CD4-positive, alpha-beta T cell (primary cell): ENCODE measurements around the gene VAMP8. TPM values are rescaled to one million over a fixed set of nuclear protein-coding genes. Genes with fewer than 3 reads are reported as not detected.

Experiments
- ATAC-seq: fragments of 200-7000 bp; cut with Tn5 transposase; one replicate; pipeline ENCODE4 v1.10.0; 2022; ENCODE audit warnings: mild to moderate bottlenecking; ENCODE audit not compliant: poor library complexity
- CTCF ChIA-PET: fragments of 350-600 bp; sonication (Branson Sonifier 250); formaldehyde crosslinking; loops from one replicate; lab custom pipeline; 2021; ENCODE audit warnings: antibody characterized with exemption, inconsistent platforms; lab: Charles Lee
- POLR2A ChIA-PET: fragments of 350-600 bp; sonication (Branson Sonifier 250); formaldehyde crosslinking; loops from one replicate; lab custom pipeline; 2021; ENCODE audit warnings: antibody characterized with exemption, inconsistent platforms; lab: Charles Lee
- DNase-seq, 14 experiments: peaks; one replicate each; pipeline ENCODE4 v3.0.0-alpha.2; 2013 to 2020; ENCODE audit warnings: mixed read lengths in 2 of 14
- H3K27ac ChIP-seq, 2 donors: one replicate each; pipeline versions ENCODE4 v1.5.1 to v1.7.0; 2013; ENCODE audit warnings: low read length in 2 of 2, low read depth in 1 of 2, mild to moderate bottlenecking in 1 of 2
- H3K27me3 ChIP-seq, 2 experiments: 1 replicate in 1 of 2; 2 replicates in 1 of 2; pipeline versions ENCODE4 v1.6.1 to v1.7.0; 2013; ENCODE audit warnings: low read length in 2 of 2, control low read depth in 1 of 2, mild to moderate bottlenecking in 1 of 2, moderate library complexity in 1 of 2; ENCODE audit not compliant: insufficient read depth in 2 of 2, control insufficient read depth in 1 of 2
- H3K36me3 ChIP-seq: one replicate; pipeline ENCODE4 v1.6.1; 2013; ENCODE audit warnings: low read length, control low read depth; ENCODE audit not compliant: insufficient read depth
- H3K4me1 ChIP-seq: one replicate; pipeline ENCODE4 v1.6.1; 2013; ENCODE audit warnings: low read length, control low read depth; ENCODE audit not compliant: insufficient read depth
- H3K4me3 ChIP-seq: one replicate; pipeline ENCODE4 v1.5.1; 2013; ENCODE audit warnings: mild to moderate bottlenecking, low read length, moderate library complexity
- H3K9me3 ChIP-seq, 2 experiments: 1 replicate in 1 of 2; 2 replicates in 1 of 2; pipeline versions ENCODE4 v1.6.1 to v1.7.0; 2013; ENCODE audit warnings: low read length in 2 of 2, mild to moderate bottlenecking in 2 of 2, control low read depth in 1 of 2, moderate library complexity in 1 of 2; ENCODE audit not compliant: control insufficient read depth in 1 of 2, insufficient read depth in 1 of 2
- H3K27ac Mint-ChIP-seq: one replicate; pipeline ENCODE4 v1.8.0; 2020; ENCODE audit warnings: mixed read lengths
- H3K27me3 Mint-ChIP-seq: one replicate; pipeline ENCODE4 v1.8.0; 2021; ENCODE audit warnings: mixed read lengths
- H3K36me3 Mint-ChIP-seq: one replicate; pipeline ENCODE4 v1.8.0; 2021; ENCODE audit warnings: low read depth, mixed read lengths
- H3K4me1 Mint-ChIP-seq: one replicate; pipeline ENCODE4 v1.8.0; 2021; ENCODE audit warnings: low read depth, mixed read lengths
- H3K4me3 Mint-ChIP-seq: one replicate; pipeline ENCODE4 v1.8.0; 2020; ENCODE audit warnings: mild to moderate bottlenecking, mixed read lengths
- H3K9me3 Mint-ChIP-seq: one replicate; pipeline ENCODE4 v1.8.0; 2020; ENCODE audit warnings: mixed read lengths
- intact Hi-C, 2 experiments: fragments of 100-400 bp; cut with DNase I in 1 of 2; cut with micrococcal nuclease in 1 of 2; formaldehyde crosslinking; loops; one replicate each; pipeline versions ENCODE4 v1.15.1 to v1.9.0; 2023 to 2025; cut with DNase I, micrococcal nuclease
- total RNA-seq, 174 experiments: library from RNA in 2 of 174; stranded (reverse) in 2 of 174; gene quantifications; one replicate each; pipeline ENCODE4 v1.2.3 and lab custom pipeline; 2021 to 2026
- TF ChIP-seq, protein P1 (sequence below): fragments of 200-600 bp; IDR thresholded peaks from one replicate; pipeline ENCODE4 v1.8.0; 2022; ENCODE audit warnings: antibody characterized with exemption, mild to moderate bottlenecking

VAMP8 gene
- total RNA-seq, 2 experiments from 2014 or later = 32.3 to 37.3 TPM

DNA sequence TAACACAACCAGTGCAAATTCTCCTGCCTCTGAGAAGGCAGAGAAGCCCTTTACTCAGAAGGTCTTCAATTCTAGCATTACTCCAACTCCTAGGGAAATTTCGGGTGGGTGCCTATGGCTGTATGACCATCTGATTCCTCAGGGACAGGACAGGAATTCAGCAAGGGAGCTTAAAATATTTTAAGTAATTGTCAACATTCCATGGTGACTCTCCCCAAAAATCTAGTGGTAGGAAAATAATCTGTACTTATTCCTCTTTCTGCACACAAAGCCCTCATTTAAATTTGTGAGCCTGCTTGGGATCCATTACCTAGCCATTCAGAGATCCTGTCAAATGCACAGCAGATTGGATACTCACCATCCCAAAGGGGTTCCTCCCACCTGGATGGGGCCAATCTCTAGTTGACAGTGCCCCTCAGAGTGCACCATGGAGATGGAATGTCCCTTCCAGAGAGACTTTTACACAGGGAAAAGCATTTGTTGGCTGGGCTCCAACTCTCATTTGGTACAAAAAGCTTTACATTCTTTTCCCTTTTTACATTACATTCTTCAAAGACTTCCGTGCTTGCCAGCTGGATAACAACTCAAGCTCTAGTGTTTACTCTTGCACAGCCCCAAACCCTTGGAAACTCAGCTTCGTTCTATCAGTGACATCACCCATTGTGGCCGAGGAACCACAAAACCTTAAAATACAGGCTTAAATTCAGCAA lies 28.2 kb downstream of the VAMP8 start:
- Mint-ChIP-seq H3K4me1 (peaks cover 53% of the 10 kb centered on the region), H3K36me3 (peaks cover 53% of the 10 kb centered on the region), H3K27ac (peak overlapping the region; percentile 51), H3K9me3 (no peaks in the 10 kb centered on the region), H3K27me3 (no peaks in the 10 kb centered on the region), H3K4me3 (peak overlapping the region; percentile 20)
- Histone ChIP-seq H3K4me1 (peaks cover 52% of the 10 kb centered on the region), H3K36me3 (peaks cover 38% of the 10 kb centered on the region), H3K4me3 (no peak overlapping the region), H3K27ac (no peak overlapping the region), H3K27me3 (no peaks in the 10 kb centered on the region), H3K9me3 (no peaks in the 10 kb centered on the region)
- ATAC-seq = no peak
- intact Hi-C loops = no loop called here
- TF ChIP-seq, protein P1, sequence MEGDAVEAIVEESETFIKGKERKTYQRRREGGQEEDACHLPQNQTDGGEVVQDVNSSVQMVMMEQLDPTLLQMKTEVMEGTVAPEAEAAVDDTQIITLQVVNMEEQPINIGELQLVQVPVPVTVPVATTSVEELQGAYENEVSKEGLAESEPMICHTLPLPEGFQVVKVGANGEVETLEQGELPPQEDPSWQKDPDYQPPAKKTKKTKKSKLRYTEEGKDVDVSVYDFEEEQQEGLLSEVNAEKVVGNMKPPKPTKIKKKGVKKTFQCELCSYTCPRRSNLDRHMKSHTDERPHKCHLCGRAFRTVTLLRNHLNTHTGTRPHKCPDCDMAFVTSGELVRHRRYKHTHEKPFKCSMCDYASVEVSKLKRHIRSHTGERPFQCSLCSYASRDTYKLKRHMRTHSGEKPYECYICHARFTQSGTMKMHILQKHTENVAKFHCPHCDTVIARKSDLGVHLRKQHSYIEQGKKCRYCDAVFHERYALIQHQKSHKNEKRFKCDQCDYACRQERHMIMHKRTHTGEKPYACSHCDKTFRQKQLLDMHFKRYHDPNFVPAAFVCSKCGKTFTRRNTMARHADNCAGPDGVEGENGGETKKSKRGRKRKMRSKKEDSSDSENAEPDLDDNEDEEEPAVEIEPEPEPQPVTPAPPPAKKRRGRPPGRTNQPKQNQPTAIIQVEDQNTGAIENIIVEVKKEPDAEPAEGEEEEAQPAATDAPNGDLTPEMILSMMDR = no peak
- POLR2A ChIA-PET = interaction anchor here (1.0 to 1.9 kb wide), 4 partner anchors 10 to 67 kb away, joined by 4 to 13 read pairs (median 8); partner anchors contain the start of genes MAT2A, RNF181, USP39 and VAMP5
- CTCF ChIA-PET = interaction anchor here (0.9 to 1.5 kb wide), 3 partner anchors 25 to 49 kb away, joined by 3 to 4 read pairs (median 4); no protein-coding TSS in a partner anchor
- DNase-seq = no peak

DNA sequence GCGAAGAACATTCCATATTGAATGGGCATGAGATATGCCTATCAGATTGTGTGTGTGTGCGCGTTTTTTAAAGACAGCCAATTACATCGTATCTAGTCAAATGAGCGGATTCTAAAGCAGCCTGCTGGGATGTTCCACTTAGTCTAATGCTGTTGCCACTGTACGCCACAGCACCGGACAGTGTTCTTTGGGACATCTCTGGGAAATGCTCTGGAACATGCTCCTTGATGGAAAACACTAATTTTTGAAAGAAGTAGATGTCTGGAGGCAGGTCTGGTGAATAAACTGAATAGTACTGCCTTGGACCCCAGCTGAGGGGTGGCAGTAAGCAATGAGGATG lies 28.7 kb downstream of the VAMP8 start:
- H3K4me3 Mint-ChIP-seq = peak overlapping the region; percentile 20

DNA sequence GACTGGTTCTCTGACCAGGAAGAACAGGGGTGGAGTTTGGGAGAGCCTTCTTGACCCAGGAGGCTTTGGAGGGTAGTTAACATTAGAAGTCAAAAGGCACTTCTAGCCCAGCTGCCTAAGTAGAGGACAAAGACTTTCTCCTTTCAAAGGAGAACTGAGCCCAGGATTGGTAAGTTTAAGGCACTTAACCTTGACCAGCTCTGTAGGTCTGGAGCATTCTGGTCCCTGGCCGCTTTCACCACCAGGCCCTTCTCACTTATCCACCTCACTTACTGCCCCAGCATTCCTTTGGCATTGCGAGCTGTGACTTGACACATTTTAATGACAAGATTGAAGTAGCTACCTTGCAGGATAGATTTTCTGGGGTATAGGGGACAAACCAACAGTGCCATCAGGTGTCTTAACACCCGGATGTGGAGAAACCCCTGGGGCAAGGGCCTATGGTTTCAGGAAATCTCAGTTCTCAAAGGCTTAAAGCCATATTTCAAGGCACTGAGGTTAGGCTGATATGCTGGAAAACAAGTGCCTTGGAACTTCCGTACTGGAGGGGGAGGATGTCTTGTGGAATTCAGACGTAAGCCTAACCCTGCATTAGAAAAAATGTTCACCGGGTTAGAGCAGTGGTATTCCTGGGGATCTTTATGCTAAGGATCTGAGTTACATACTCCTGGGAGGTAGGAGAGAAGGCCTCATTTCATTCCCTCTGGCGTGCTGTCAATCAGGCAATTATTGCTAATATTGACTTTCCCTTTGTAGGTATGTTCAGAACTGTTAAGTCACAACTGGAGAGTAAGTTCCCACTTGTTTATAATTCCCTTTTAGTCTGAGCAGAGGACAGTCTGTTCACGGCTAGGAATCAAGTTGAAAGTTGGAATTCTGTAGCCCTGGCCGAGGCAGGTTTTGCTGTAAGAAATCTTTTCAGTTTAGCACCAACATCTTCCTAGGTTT lies 30.2 kb downstream of the VAMP8 start:
- no peak for DNase-seq
- no peak overlapping the region for H3K27ac ChIP-seq
- H3K9me3 ChIP-seq = no peaks in the 10 kb centered on the region
- TF ChIP-seq, protein P1 = no peak
- CTCF ChIA-PET = no interaction called here
- Mint-ChIP-seq H3K4me1 (peaks cover 62% of the 10 kb centered on the region), H3K36me3 (peaks cover 62% of the 10 kb centered on the region), H3K4me3 (peak overlapping the region; percentile 49), H3K27ac (no peak overlapping the region), H3K9me3 (no peaks in the 10 kb centered on the region), H3K27me3 (no peaks in the 10 kb centered on the region)
- H3K36me3 ChIP-seq = peaks cover 38% of the 10 kb centered on the region
- no peak for ATAC-seq
- intact Hi-C loops = no loop called here
- peaks cover 57% of the 10 kb centered on the region for H3K4me1 ChIP-seq
- no peak overlapping the region for H3K4me3 ChIP-seq
- POLR2A ChIA-PET = interaction anchor here (0.6 to 1.3 kb wide), 3 partner anchors 12 to 256 kb away, joined by 3 to 4 read pairs (median 3); partner anchors contain the start of gene RNF181
- no peaks in the 10 kb centered on the region for H3K27me3 ChIP-seq

More for the DNA sequence above, 28.7 kb downstream of the VAMP8 start:
- H3K9me3 Mint-ChIP-seq = no peaks in the 10 kb centered on the region
- H3K4me1 Mint-ChIP-seq = peaks cover 54% of the 10 kb centered on the region
- ChIA-PET POLR2A (interaction anchor here (1.4 to 1.9 kb wide), 2 partner anchors 10 to 21 kb away, joined by 4 to 12 read pairs; partner anchors contain the start of genes RNF181 and VAMP5), CTCF (interaction anchor here (0.7 to 0.9 kb wide), 2 partner anchors 18 to 24 kb away, joined by 3 to 4 read pairs; no protein-coding TSS in a partner anchor)
- intact Hi-C loops = no loop called here
- H3K27me3 Mint-ChIP-seq = no peaks in the 10 kb centered on the region
- Histone ChIP-seq H3K4me1 (peaks cover 57% of the 10 kb centered on the region), H3K9me3 (no peaks in the 10 kb centered on the region), H3K27me3 (no peaks in the 10 kb centered on the region), H3K27ac (no peak overlapping the region), H3K4me3 (no peak overlapping the region), H3K36me3 (peaks cover 38% of the 10 kb centered on the region)
- DNase-seq = no peak
- peaks cover 53% of the 10 kb centered on the region for H3K36me3 Mint-ChIP-seq
- no peak for ATAC-seq
- TF ChIP-seq, protein P1 = no peak
- H3K27ac Mint-ChIP-seq = peak overlapping the region; percentile 11
